ENCODE measurements around the gene CELF2.

GRCh38 chr10:11231285-11231684 is 213.6 kb downstream of the CELF2 start:
- TF ChIP-seq POLR2A (IDR thresholded peaks at IDR 0.05): no peak
- no peak for TF ChIP-seq CTCF (IDR thresholded peaks at IDR 0.05)
- TF ChIP-seq POLR2AphosphoS5 (IDR thresholded peaks at IDR 0.05): no peak
- TF ChIP-seq EP300 (IDR thresholded peaks at IDR 0.05): no peak

Data from sigmoid colon (tissue), 4 donors.